ENCODE measurements around the gene HSPA1B. TPM values are rescaled to one million over a fixed set of nuclear protein-coding genes. Genes with fewer than 3 reads are reported as not detected.
"Not testable (repeated sequence)": the region's sequence is repeated elsewhere in the genome, so short reads cannot be mapped to it uniquely, and the experiment has no call there.

Gene HSPA1B
- total RNA-seq, 2 donors from 2014 or later: 78.4 to 118 TPM

DNA sequence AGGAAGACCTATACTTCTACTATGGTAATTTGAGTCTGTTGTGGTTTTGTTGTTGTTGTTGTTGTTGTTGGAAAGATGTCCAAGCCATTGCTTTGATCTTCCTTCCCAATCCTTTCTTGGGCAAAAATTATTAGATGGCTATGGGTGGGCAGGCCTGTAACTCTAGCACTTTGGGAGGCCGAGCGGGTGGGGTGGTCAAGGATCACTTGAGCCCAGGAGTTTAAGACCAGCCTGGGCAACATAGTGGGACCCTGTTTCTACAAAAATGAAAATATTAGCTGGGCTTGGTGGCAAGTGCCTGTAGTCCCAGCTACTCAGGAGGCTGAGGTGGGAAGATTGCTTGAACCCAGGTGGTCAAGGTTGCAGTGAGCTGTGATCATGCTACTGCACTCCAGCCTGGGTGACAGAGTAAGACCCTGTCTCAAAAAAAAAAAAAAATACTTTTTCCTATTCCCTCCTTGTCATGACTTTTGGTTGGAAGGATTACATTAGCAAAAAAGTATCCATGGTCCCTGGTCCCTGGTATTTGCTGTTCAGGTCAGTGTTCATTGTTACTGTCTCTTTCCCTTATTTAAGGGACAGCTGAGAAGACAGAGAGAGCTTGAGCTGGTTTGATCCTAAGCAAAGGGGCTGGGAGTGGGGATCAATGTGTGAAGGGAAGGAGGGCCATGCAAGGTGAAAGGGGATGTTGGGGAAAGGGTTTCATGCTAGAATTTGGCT lies 23.4 kb downstream of the HSPA1B start:
- ATAC-seq (replicated peaks): no peak
- Mint-ChIP-seq H3K4me1 (no peaks in the 10 kb centered on the region), H3K36me3 (ENCODE audit: low read depth) (no peaks in the 10 kb centered on the region), H3K27ac (no peak overlapping the region), H3K27me3 (no peaks in the 10 kb centered on the region), H3K9me3 (no peaks in the 10 kb centered on the region), H3K4me3 (no peak overlapping the region)

DNA sequence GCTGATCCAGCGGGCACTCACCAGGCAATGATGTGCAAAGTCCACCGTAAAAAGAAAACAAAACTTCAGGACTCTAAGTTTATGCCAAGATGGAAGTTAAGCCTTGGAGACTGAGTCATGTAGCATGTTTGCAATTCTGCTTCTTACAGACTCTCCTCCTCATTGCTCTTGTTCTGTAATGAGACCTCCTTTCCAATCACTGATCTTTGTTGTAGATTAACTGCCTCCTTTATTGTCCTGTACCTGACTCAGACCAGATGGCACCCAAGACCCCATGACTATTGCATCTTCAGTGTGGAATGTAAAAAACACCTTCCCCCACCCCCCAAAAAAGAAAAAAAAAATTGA lies 23.9 kb downstream of the HSPA1B start:
- H3K36me3 Mint-ChIP-seq (ENCODE audit: low read depth): no peaks in the 10 kb centered on the region
- H3K4me1 Mint-ChIP-seq: no peaks in the 10 kb centered on the region
- H3K9me3 Mint-ChIP-seq: no peaks in the 10 kb centered on the region
- no peak overlapping the region for H3K4me3 Mint-ChIP-seq
- no peak overlapping the region for H3K27ac Mint-ChIP-seq
- no peak for ATAC-seq (replicated peaks)
- H3K27me3 Mint-ChIP-seq: no peaks in the 10 kb centered on the region

DNA sequence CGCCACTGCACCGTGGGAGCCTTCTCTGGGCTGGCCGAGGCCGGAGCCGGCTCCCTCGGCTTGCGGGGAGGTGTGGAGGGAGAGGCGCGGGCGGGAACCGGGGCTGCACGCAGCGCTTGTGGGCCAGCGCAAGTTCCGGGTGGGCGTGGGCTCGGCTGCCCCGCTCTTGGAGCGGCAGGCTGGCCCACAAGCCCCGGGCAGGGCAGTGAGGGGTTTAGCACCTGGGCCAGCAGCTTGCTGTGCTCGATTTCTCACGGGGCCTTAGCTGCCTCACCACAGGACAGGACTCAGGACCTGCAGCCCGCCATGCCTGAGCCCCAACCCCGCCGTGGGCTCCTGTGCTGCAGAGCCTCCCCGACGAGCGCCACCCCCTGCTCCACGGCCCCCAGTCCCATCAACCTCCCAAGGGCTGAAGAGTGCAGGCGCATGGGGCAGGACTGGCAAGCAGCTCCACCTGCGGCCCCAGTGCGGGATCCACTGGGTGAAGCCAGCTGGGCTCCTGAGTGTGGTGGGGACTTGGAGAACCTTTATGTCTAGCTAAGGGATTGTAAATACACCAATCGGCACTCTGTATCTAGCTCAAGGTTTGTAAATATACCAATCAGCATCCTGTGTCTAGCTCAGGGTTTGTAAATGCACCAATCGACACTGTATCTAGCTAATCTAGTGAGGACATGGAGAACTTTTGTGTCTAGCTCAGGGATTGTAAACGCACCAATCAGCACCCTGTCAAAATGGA lies 24.6 kb downstream of the HSPA1B start:
- H3K4me3 Mint-ChIP-seq; H3K27me3 Mint-ChIP-seq; H3K9me3 Mint-ChIP-seq; ATAC-seq (replicated peaks); H3K4me1 Mint-ChIP-seq; H3K36me3 Mint-ChIP-seq (ENCODE audit: low read depth); H3K27ac Mint-ChIP-seq: not testable (repeated sequence)

DNA sequence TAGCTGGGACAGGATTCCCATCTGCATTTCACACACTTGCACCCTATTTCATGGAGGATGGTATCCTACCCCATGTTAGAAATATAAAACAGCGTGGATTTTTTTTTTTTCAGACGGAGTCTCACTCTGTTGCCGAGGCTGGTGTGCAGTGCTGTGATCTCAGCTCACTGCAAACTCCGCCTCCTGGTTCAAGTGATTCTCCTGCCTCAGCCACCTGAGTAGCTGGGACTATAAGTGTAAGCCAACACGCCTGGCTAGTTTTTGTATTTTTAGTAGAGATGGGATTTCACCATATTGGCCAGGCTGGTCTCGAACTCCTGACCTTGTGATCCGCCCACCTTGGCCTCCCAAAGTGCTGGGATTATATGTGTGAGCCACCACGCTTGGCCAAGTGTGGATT lies 30.2 kb downstream of the HSPA1B start:
- not testable (repeated sequence) for H3K4me1 Mint-ChIP-seq; H3K4me3 Mint-ChIP-seq; H3K27me3 Mint-ChIP-seq; H3K9me3 Mint-ChIP-seq; H3K27ac Mint-ChIP-seq; ATAC-seq (replicated peaks)
- H3K36me3 Mint-ChIP-seq (ENCODE audit: low read depth): peaks cover 41% of the 10 kb centered on the region

DNA sequence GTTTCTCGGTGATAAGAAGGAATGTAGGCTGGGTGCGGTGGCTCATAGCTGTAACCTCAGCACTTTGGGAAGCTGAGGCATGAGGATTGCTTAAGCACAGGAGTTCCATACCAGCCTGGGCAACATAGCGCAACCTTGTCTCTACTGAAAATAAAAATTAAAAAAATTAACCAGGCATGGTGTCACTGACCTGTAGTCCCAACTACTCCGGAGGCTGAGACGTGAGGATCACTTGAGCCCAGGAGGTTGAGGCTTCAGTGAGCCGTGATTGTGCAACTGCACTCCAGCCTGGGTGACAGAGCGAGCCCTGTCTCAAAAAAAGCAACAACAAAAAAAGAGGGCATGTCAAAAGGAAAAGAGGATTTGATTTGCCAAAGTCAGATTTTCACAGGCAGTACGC lies 31.2 kb downstream of the HSPA1B start:
- Mint-ChIP-seq H3K9me3 (no peaks in the 10 kb centered on the region), H3K4me1 (peaks cover 11% of the 10 kb centered on the region), H3K27ac (no peak overlapping the region), H3K36me3 (ENCODE audit: low read depth) (peaks cover 45% of the 10 kb centered on the region), H3K4me3 (no peak overlapping the region), H3K27me3 (no peaks in the 10 kb centered on the region)
- no peak for ATAC-seq (replicated peaks)

DNA sequence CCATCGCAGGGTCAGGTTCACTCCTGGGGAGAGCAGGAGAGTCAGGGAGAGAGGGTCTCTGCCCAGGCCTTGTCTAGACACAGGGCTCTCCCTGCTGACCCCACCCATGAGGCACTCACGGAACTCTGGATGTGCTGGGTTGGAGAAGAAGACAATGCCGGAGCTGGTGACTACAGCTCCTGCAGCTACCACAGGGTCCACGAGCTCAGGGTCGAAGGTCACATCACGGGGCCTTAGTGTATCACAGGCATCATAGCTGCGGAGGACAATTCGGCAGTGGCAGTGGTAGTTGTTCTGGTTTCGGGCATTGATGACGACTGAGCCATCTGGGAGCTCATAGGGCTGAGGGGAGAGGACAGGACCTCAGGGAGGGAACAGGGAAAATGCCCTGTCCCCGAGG lies 32.4 kb downstream of the HSPA1B start:
- Mint-ChIP-seq H3K27me3 (no peaks in the 10 kb centered on the region), H3K9me3 (no peaks in the 10 kb centered on the region), H3K36me3 (ENCODE audit: low read depth) (peaks cover 45% of the 10 kb centered on the region), H3K27ac (peak overlapping the region; percentile 36), H3K4me1 (peaks cover 11% of the 10 kb centered on the region), H3K4me3 (no peak overlapping the region)
- ATAC-seq (replicated peaks): no peak

DNA sequence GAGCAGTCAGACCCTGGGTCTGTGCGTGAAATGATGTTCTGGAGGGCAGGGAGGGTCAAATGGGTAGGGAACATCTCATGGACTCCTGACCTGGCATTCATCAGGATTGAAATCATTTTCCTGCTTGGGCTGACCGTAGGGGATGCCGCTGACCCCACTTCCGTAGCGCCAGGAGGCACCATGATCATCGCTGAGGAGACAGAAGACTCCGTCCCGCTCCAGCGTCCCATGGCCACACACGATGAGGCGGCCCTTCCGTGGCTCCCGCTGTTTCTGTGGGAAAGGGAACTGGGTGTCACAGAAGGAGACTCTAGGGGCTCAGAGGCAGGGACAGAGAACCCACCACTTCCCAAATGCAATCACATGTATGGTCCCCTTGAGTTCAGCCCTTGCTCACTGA lies 32.8 kb downstream of the HSPA1B start:
- ATAC-seq (replicated peaks): no peak
- Mint-ChIP-seq H3K4me1 (peaks cover 11% of the 10 kb centered on the region), H3K36me3 (ENCODE audit: low read depth) (peaks cover 45% of the 10 kb centered on the region), H3K27ac (peak overlapping the region; percentile 36), H3K4me3 (no peak overlapping the region), H3K9me3 (no peaks in the 10 kb centered on the region), H3K27me3 (no peaks in the 10 kb centered on the region)

DNA sequence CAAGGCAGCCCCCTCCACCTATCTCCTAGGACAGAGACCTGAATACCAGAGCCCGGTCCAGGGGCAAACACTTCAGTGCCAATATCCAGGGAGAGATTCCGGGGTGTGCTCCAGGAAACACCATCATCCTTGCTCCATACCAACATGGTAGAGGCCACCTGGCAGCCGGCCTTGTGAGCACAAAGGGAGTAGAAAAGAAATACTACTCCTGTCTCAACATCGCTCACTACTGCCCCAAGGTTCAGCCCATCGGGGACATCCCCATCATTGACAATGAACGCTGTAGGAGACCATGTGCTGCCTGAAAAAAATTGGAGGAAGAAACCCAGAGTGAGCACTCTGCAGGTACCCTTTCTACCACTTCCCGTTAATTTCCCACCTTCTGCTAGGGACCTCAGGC lies 33.6 kb downstream of the HSPA1B start:
- H3K4me1 Mint-ChIP-seq: peaks cover 11% of the 10 kb centered on the region
- H3K9me3 Mint-ChIP-seq: no peaks in the 10 kb centered on the region
- no peak for ATAC-seq (replicated peaks)
- H3K36me3 Mint-ChIP-seq (ENCODE audit: low read depth): peaks cover 45% of the 10 kb centered on the region
- H3K27me3 Mint-ChIP-seq: no peaks in the 10 kb centered on the region
- peak overlapping the region; percentile 94 for H3K4me3 Mint-ChIP-seq
- H3K27ac Mint-ChIP-seq: no peak overlapping the region

DNA sequence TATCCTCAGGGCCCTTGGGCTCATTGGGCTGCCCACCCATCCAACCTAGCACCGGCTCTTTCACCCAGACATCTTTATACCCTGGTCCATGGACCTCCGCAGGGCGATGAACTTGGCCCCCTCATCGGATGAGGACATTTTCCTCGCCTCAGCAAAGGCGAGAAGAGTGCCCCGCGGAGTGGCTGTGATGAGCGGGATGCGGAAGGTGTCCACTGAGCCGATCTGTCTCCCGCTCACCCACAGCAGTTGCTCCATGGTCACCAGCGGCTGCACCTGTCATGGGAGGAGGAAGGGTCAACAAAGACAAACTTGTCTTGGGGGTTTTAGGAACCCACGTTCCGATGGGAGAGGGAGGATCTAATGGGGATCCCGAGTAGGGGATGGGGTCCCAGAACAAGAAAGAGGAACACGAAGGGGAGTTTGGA lies 34.4 kb downstream of the HSPA1B start:
- Mint-ChIP-seq H3K27me3 (no peaks in the 10 kb centered on the region), H3K4me3 (peak overlapping the region; percentile 94), H3K27ac (peak overlapping the region; percentile 96), H3K36me3 (ENCODE audit: low read depth) (peaks cover 44% of the 10 kb centered on the region), H3K9me3 (no peaks in the 10 kb centered on the region), H3K4me1 (peaks cover 11% of the 10 kb centered on the region)
- no peak for ATAC-seq (replicated peaks)

DNA sequence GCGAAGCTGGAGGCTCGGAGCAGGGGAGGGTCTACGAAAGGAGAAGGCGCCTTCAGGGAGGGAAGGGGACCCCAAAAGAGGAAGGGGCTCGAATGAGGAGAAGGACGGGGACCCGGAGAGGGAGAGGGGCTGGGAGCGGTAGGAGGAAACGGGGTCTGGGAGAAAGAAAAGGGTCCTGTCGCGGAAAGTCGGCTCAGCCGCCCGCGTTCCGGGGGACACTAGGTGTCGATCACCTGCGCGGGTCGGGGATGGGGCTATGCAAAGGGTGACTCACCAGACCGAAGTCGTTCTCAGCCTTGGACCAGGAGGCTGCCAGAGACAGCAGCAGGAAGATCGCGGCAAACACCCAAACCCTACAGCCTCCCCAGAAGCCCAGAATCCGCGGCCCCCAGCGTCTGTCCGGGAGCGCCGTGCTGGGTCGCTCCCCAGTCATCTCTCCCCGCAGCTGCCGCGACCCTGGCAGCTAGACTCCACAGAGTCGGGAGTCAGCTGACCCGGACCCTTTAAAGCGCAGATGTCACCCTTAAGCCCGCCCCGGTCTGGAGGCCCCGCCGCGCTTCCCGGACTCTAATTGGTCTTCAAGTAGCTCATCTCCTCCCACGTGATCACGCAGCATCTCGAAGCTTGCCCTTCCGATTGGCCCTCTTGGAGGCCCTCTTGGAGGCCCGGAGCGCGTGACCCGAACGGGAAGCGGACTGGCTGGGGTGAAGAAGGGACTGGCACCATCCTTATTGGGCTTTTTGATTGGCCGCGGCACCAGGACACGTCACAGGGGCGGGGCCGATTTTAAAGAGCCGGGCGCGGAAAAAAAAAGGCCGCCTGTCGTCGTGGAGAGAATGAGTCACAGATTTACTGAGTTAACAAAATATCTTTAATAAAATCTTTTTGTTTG lies 35.1 kb downstream of the HSPA1B start, which contains the start of gene NEU1:
TSS of gene NEU1 (minus strand) at position 478 of the 892 bp plus-strand sequence. CDS start at position 433, 45 bp downstream.
- H3K9me3 Mint-ChIP-seq: no peaks in the 10 kb centered on the region
- peaks cover 11% of the 10 kb centered on the region for H3K4me1 Mint-ChIP-seq
- H3K27me3 Mint-ChIP-seq: no peaks in the 10 kb centered on the region
- H3K4me3 Mint-ChIP-seq: peak within 1 kb of the TSS; percentile 94
- peak; percentile 98 for ATAC-seq (replicated peaks)
- H3K36me3 Mint-ChIP-seq (ENCODE audit: low read depth): peaks cover 37% of the 10 kb centered on the region
- peak within 1 kb of the TSS; percentile 96 for H3K27ac Mint-ChIP-seq

DNA sequence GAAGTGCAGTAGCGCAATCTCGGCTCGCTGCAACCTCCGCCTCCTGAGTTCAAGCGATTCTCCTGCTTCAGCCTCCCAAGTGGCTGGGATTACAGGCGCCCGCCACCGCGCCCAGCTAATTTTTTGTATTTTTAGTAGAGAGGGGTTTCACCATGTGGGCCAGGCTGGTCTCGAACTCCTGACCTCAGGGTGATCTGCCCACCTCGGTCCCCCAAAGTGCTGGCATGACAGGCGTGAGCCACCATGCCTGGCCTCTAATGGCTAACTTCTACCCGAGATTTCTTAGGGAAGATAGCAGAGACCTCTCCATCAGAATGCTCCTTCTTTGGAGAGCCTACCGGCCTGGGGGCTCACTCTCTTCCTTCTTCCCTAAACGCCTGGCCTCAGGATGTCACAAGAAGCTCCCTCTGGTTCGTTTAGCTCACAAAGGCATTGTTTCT lies 36.6 kb downstream of the HSPA1B start:
- H3K9me3 Mint-ChIP-seq; ATAC-seq (replicated peaks); H3K27me3 Mint-ChIP-seq: not testable (repeated sequence)
- H3K4me1 Mint-ChIP-seq: peaks cover 11% of the 10 kb centered on the region
- H3K36me3 Mint-ChIP-seq (ENCODE audit: low read depth): peaks cover 25% of the 10 kb centered on the region
- peak overlapping the region; percentile 94 for H3K4me3 Mint-ChIP-seq
- peak overlapping the region; percentile 96 for H3K27ac Mint-ChIP-seq

DNA sequence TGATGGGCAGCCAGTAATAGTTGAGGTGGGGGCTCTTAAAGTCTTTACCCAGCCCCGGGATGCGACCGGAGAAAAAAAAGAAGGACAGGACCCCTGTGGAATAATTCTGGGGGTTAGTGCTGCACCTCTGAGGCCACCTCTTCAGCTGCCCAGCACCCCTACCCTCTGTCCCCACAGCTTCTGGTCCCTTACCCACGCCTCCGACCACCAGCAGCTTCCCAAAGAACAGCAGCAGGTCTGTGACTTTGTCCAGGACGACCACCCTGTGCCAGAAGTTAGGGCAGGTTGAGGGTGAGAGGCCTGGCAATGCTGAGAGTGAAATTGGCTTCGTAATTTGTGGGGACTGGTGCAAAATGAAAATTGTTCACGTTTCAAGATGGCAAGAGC lies 37.3 kb downstream of the HSPA1B start:
- ATAC-seq (replicated peaks): no peak
- Mint-ChIP-seq H3K27me3 (no peaks in the 10 kb centered on the region), H3K4me1 (peaks cover 11% of the 10 kb centered on the region), H3K4me3 (no peak overlapping the region), H3K27ac (no peak overlapping the region), H3K36me3 (ENCODE audit: low read depth) (peaks cover 18% of the 10 kb centered on the region), H3K9me3 (no peaks in the 10 kb centered on the region)

DNA sequence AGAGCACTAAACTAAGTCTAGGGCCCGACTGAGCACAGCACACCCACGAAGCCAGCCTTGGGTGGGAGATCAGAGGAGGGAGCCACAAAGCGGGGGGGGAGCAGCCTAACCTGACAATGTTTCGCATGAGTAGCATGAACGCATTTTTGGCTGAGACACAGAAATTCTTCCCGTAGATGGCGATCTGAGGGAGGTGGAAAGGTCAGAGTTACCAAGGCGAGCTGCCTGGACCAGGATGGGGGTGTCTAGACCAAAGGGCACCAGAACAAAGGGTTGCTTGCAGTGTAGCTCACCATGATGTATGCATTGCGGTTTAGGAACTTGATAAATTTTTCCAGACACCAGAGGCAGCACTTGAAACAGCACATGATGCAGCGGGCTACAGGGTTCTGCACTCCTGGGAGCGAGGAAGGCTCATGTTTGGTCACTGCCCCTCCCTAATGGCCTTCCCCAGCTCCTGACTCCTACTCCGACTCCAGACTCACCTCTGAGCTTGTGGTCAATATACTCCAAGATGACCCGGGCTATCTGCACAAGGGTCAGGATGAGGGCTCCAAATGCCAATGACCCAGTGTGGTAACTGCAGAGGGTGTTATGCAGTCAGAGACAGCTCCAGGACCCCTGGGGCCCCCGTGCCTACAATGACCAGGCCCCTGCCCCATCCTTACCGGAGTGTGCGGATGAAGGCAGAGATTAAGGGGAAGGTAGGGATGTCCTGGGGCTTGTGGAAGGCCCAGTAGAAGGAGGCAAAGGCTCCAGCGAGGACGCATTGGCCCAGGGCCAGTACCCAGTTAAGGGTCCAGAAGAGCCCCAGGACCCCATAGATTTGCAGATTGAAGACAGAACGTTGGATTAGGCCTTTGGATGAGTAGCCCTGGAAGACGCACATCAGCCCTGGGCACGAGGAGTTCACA lies 37.9 kb downstream of the HSPA1B start:
- ATAC-seq (replicated peaks): no peak
- H3K27me3 Mint-ChIP-seq: no peaks in the 10 kb centered on the region
- H3K9me3 Mint-ChIP-seq: no peaks in the 10 kb centered on the region
- H3K27ac Mint-ChIP-seq: no peak overlapping the region
- H3K4me1 Mint-ChIP-seq: peaks cover 11% of the 10 kb centered on the region
- no peak overlapping the region for H3K4me3 Mint-ChIP-seq
- peaks cover 13% of the 10 kb centered on the region for H3K36me3 Mint-ChIP-seq (ENCODE audit: low read depth)

DNA sequence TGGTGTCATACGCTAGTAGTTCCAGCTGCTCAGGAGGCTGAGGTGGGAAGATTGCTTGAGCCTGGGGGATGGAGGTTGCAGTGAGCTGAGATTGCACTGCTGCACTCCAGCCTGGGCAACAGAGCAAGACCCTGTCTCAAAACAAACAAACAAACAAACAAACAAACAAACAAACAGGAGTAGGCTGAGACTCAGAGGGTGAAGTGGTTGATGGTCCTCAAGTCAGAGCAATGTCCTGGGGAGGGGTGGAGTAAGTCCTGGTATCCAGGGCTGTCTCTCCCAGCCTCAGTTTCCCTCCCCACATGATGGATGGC lies 41.1 kb downstream of the HSPA1B start:
- H3K4me1 Mint-ChIP-seq; ATAC-seq (replicated peaks); H3K9me3 Mint-ChIP-seq; H3K36me3 Mint-ChIP-seq (ENCODE audit: low read depth); H3K27ac Mint-ChIP-seq; H3K4me3 Mint-ChIP-seq; H3K27me3 Mint-ChIP-seq: not testable (repeated sequence)
